IMR-90 (cell line): ENCODE measurements around the gene SVIL. TPM values are rescaled to one million over a fixed set of nuclear protein-coding genes. Genes with fewer than 3 reads are reported as not detected.

Experiments
- ATAC-seq: fragments of 200-7000 bp; cut with Tn5 transposase; 2 replicates; pipeline ENCODE4 v1.9.1; 2020; ENCODE audit warnings: low read depth, mild to moderate bottlenecking, moderate library complexity
- BruUV-seq: library from RNA; stranded (reverse); fragments of 400-500 nt; replicated peaks from 2 replicates; lab custom pipeline; 2021; lab: Mats Ljungman, UMichigan
- CTCF ChIA-PET: fragments of 300-600 bp; formaldehyde crosslinking; extraction: SDS; loops from one replicate; lab custom pipeline; 2021; ENCODE audit warnings: antibody characterized with exemption; lab: Yijun Ruan, JAX
- POLR2A ChIA-PET: fragments of 300-600 bp; sonication (Branson Sonifier 250); formaldehyde crosslinking; loops from one replicate; lab custom pipeline; 2022; ENCODE audit warnings: antibody characterized with exemption; ENCODE audit not compliant: unreplicated experiment; lab: Charles Lee
- DNase-seq: peaks from one replicate; pipeline ENCODE4 v3.0.0; 2013
- H2AFZ ChIP-seq: replicated peaks from 2 replicates; pipeline ENCODE3; 2013; ENCODE audit warnings: low read length, mild to moderate bottlenecking; ENCODE audit not compliant: poor library complexity
- H2AK5ac ChIP-seq: 2 replicates; pipeline ENCODE4 v1.6.1; 2013; ENCODE audit warnings: low read depth, low read length, inconsistent platforms
- H2AK9ac ChIP-seq: replicated peaks from 2 replicates; pipeline ENCODE3; 2013; ENCODE audit warnings: mild to moderate bottlenecking, low read depth, low read length, moderate library complexity; ENCODE audit not compliant: poor library complexity
- H2BK120ac ChIP-seq: 2 replicates; pipeline ENCODE4 v1.6.1; 2013; ENCODE audit warnings: low read depth, low read length, inconsistent platforms
- H2BK15ac ChIP-seq: 3 replicates; pipeline ENCODE4 v1.6.1; 2013; ENCODE audit warnings: low read depth, low read length, inconsistent platforms
- H2BK20ac ChIP-seq: 2 replicates; pipeline ENCODE4 v1.6.1; 2013; ENCODE audit warnings: low read depth, mild to moderate bottlenecking, inconsistent platforms, low read length, moderate library complexity
- H2BK5ac ChIP-seq: 2 replicates; pipeline ENCODE4 v1.6.1; 2013; ENCODE audit warnings: mild to moderate bottlenecking, low read depth, low read length, inconsistent platforms; ENCODE audit not compliant: poor library complexity, severe bottlenecking
- H3K14ac ChIP-seq: replicated peaks from 2 replicates; pipeline ENCODE4 v1.6.1; 2013; ENCODE audit warnings: low read depth, low read length, inconsistent platforms
- H3K18ac ChIP-seq: 2 replicates; pipeline ENCODE4 v1.6.1; 2013; ENCODE audit warnings: low read depth, low read length, control low read depth
- H3K23ac ChIP-seq: 2 replicates; pipeline ENCODE4 v1.6.1; 2013; ENCODE audit warnings: low read depth, low read length, inconsistent platforms
- H3K27ac ChIP-seq: 2 replicates; pipeline ENCODE4 v1.5.1; 2013; ENCODE audit warnings: mild to moderate bottlenecking, control low read depth, low read length; ENCODE audit not compliant: insufficient read depth
- H3K27me3 ChIP-seq: 2 replicates; pipeline ENCODE4 v1.6.1; 2013; ENCODE audit warnings: low read length; ENCODE audit not compliant: control insufficient read depth, insufficient read depth
- H3K36me3 ChIP-seq: 2 replicates; pipeline ENCODE4 v1.6.1; 2013; ENCODE audit warnings: low read length, mixed read lengths; ENCODE audit not compliant: control insufficient read depth, insufficient read depth
- H3K4ac ChIP-seq: 2 replicates; pipeline ENCODE4 v1.6.1; 2013; ENCODE audit warnings: low read depth, low read length, inconsistent platforms
- H3K4me1 ChIP-seq: 2 replicates; pipeline ENCODE4 v1.6.1; 2013; ENCODE audit warnings: low read length, mixed read lengths; ENCODE audit not compliant: control insufficient read depth, insufficient read depth
- H3K4me2 ChIP-seq: 2 replicates; pipeline ENCODE4 v1.6.1; 2013; ENCODE audit warnings: low read depth, mild to moderate bottlenecking, control low read depth, low read length, moderate library complexity
- H3K4me3 ChIP-seq: 2 replicates; pipeline ENCODE4 v1.5.1; 2013; ENCODE audit warnings: low read depth, mild to moderate bottlenecking, control low read depth, low read length, moderate library complexity; ENCODE audit not compliant: insufficient read depth
- H3K56ac ChIP-seq: 2 replicates; pipeline ENCODE4 v1.6.1; 2013; ENCODE audit warnings: low read length, inconsistent platforms; ENCODE audit not compliant: insufficient read depth; ENCODE audit errors: extremely low read depth
- H3K79me1 ChIP-seq, 2 experiments: 2 replicates each; pipeline ENCODE4 v1.6.1; 2013; ENCODE audit warnings: low read length in 2 of 2, inconsistent platforms in 1 of 2, low read depth in 1 of 2
- H3K9ac ChIP-seq: 2 replicates; pipeline ENCODE4 v1.6.1; 2013; ENCODE audit warnings: low read depth, low read length, control low read depth
- H3K9me1 ChIP-seq: 2 replicates; pipeline ENCODE4 v1.6.1; 2013; ENCODE audit warnings: low read length, inconsistent platforms; ENCODE audit not compliant: insufficient read depth
- H3K9me3 ChIP-seq: 2 replicates; pipeline ENCODE4 v1.6.1; 2013; ENCODE audit warnings: low read length; ENCODE audit not compliant: control insufficient read depth, insufficient read depth
- H4K20me1 ChIP-seq: 2 replicates; pipeline ENCODE4 v1.6.1; 2013; ENCODE audit warnings: low read length, inconsistent platforms; ENCODE audit not compliant: insufficient read depth
- H4K5ac ChIP-seq: 2 replicates; pipeline ENCODE4 v1.6.1; 2013; ENCODE audit warnings: mild to moderate bottlenecking, low read depth, low read length, control low read depth
- H4K8ac ChIP-seq, 2 experiments: 2 replicates each; pipeline ENCODE4 v1.6.1; 2013; ENCODE audit warnings: low read depth in 2 of 2, low read length in 2 of 2, control low read depth in 1 of 2, inconsistent platforms in 1 of 2
- H4K91ac ChIP-seq: 2 replicates; pipeline ENCODE4 v1.6.1; 2013; ENCODE audit warnings: low read depth, low read length, inconsistent platforms; ENCODE audit not compliant: insufficient read depth
- BHLHE40 ChIP-seq: fragments of 150-350 bp; IDR thresholded peaks from 2 replicates; pipeline ENCODE4 v1.6.1; 2016; ENCODE audit warnings: mild to moderate bottlenecking, low read depth, low read length
- CEBPB ChIP-seq: IDR thresholded peaks from 2 replicates; pipeline ENCODE4 v1.6.1; 2012; ENCODE audit warnings: low read depth, low read length, improper control_type of control experiment
- CHD1 ChIP-seq: IDR thresholded peaks from 2 replicates; pipeline ENCODE4 v1.6.1; 2012; ENCODE audit warnings: low read depth, low read length, improper control_type of control experiment
- FOS ChIP-seq: fragments of 150-350 bp; IDR thresholded peaks from 2 replicates; pipeline ENCODE4 v1.6.1; 2016; ENCODE audit warnings: low read depth, low read length
- MAFK ChIP-seq: IDR thresholded peaks from 2 replicates; pipeline ENCODE4 v1.6.1; 2012; ENCODE audit warnings: low read depth, low read length, improper control_type of control experiment
- MAZ ChIP-seq: IDR thresholded peaks from 2 replicates; pipeline ENCODE4 v1.6.1; 2012; ENCODE audit warnings: low read depth, mild to moderate bottlenecking, low read length, improper control_type of control experiment, moderate library complexity, borderline replicate concordance
- MXI1 ChIP-seq: IDR thresholded peaks from 2 replicates; pipeline ENCODE4 v1.6.1; 2012; ENCODE audit warnings: low read depth, mild to moderate bottlenecking, low read length, moderate library complexity, borderline replicate concordance
- NFE2L2 ChIP-seq: fragments of 150-350 bp; IDR thresholded peaks from 2 replicates; pipeline ENCODE4 v1.6.1; 2016; ENCODE audit warnings: low read depth, mild to moderate bottlenecking, low read length
- POLR2A ChIP-seq: IDR thresholded peaks from 2 replicates; pipeline ENCODE4 v1.6.1; 2012; ENCODE audit warnings: mild to moderate bottlenecking, low read depth, low read length
- RAD21 ChIP-seq: IDR thresholded peaks from 2 replicates; pipeline ENCODE4 v1.6.1; 2012; ENCODE audit warnings: low read length, improper control_type of control experiment
- RCOR1 ChIP-seq: IDR thresholded peaks from 2 replicates; pipeline ENCODE4 v1.6.1; 2012; ENCODE audit warnings: mild to moderate bottlenecking, low read length, improper control_type of control experiment; ENCODE audit not compliant: insufficient replicate concordance
- RFX5 ChIP-seq: IDR thresholded peaks from 2 replicates; pipeline ENCODE4 v1.8.0; 2012; ENCODE audit warnings: low read depth, mild to moderate bottlenecking, low read length, moderate library complexity
- SMC3 ChIP-seq: fragments of 150-350 bp; IDR thresholded peaks from 2 replicates; pipeline ENCODE4 v1.6.1; 2016; ENCODE audit warnings: low read depth, mild to moderate bottlenecking, antibody characterized with exemption, low read length, moderate library complexity
- WGBS, 2 experiments: methylation state at CpG; one replicate each; pipeline versions ENCODE4 v1.1.5 to v1.1.7; 2013; ENCODE audit warnings: missing lambda C conversion rate in 2 of 2; ENCODE audit not compliant: insufficient read length in 1 of 2; ENCODE audit errors: extremely low coverage in 2 of 2; 5-methylcytosine and 5-hydroxymethylcytosine counted together
- dilution Hi-C: fragments of 300-500 bp; cut with HindIII; formaldehyde crosslinking; loops from one replicate; pipeline ENCODE4 v1.14.3; 2018; ENCODE audit warnings: low sequenced_read_pairs; ENCODE audit not compliant: unreplicated experiment
- in situ Hi-C: fragments of 300-500 bp; cut with MboI; formaldehyde crosslinking; loops from 3 replicates; pipeline ENCODE4 v1.14.3; 2019; ENCODE audit warnings: low sequenced_read_pairs, inconsistent platforms, mixed read lengths
- intact Hi-C: fragments of 100-400 bp; cut with micrococcal nuclease; formaldehyde crosslinking; loops from 2 replicates; pipeline ENCODE4 v1.10.0; 2022
- polyA plus RNA-seq, 3 experiments: library from polyadenylated mRNA; depleted of rRNA; stranded (reverse); fragments of >200 nt; gene quantifications; 2 replicates each; pipeline ENCODE4 v1.2.3, GENCODE V29; 2012; ENCODE audit warnings: low replicate concordance in 1 of 3
- total RNA-seq: library from RNA; depleted of rRNA; stranded (reverse); fragments of >200 nt; gene quantifications from 2 replicates; pipeline ENCODE4 v1.2.3, GENCODE V29; 2012
- TF ChIP-seq, protein P1 (sequence below): conservative IDR thresholded peaks from 2 replicates; pipeline ENCODE4 v1.5.1; 2012; ENCODE audit warnings: mild to moderate bottlenecking, low read depth, low read length, improper control_type of control experiment
- TF ChIP-seq, protein P2 (sequence below): fragments of 150-350 bp; IDR thresholded peaks from 2 replicates; pipeline ENCODE4 v1.6.1; 2017; ENCODE audit warnings: mild to moderate bottlenecking, antibody characterized with exemption, low read length, low read depth
- TF ChIP-seq, protein P3 (sequence below): fragments of 150-350 bp; IDR thresholded peaks from 2 replicates; pipeline ENCODE4 v1.6.1; 2016; ENCODE audit warnings: low read depth, mild to moderate bottlenecking, low read length, moderate library complexity, borderline replicate concordance

The SVIL gene
- total and polyA plus RNA-seq, 2 of the 4 experiments (the other 2 are of a cell fraction) = 11.5 to 11.6 TPM

DNA sequence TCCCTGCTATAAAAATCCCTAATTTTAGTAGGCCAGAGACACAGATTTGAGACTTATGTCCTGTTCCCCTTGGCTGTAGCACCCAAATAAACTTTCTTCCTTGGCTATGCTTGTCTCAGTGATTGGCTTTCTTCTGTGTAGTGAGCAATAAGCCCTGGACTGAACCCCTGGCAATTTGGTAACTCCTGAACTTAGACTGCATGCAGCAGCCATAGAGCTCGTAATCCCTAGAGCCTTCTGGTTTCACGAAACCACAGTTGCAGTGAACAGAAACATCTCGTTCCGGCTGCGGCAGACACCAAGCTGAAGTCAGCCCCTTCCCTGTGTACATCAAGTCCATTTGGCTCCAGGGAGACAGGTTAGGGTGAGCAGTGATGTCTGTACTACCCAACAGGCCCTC lies 173.7 kb downstream of the SVIL start:
- Histone ChIP-seq H4K20me1 (peaks cover 6% of the 10 kb centered on the region; the same call in 1 of the 2 replicates), H2AK5ac (no peak overlapping the region), H2BK5ac (no peak overlapping the region), H3K4ac (no peak overlapping the region), H3K9me3 (peaks cover 2% of the 10 kb centered on the region; the same call in 1 of the 2 replicates), H2BK15ac (no peak overlapping the region), H2AFZ (no peak overlapping the region), H2AK9ac (no peak overlapping the region), H4K8ac (no peak overlapping the region), H3K56ac (no peak overlapping the region), H3K4me3 (no peak overlapping the region), H2BK120ac (no peak overlapping the region), H2BK20ac (no peak overlapping the region), H4K5ac (no peak overlapping the region), H3K79me1 (peaks cover 5 to 53% of the 10 kb centered on the region in 2 experiments; a peak in 3 of 4 replicates), H3K4me1 (peaks cover 4% of the 10 kb centered on the region; the same call in 1 of the 2 replicates), H3K27me3 (no peaks in the 10 kb centered on the region), H3K9ac (no peak overlapping the region), H3K14ac (no peak overlapping the region), H3K27ac (no peak overlapping the region), H3K23ac (no peak overlapping the region), H3K18ac (no peak overlapping the region), H3K4me2 (no peak overlapping the region), H3K36me3 (peaks cover 54% of the 10 kb centered on the region), H3K9me1 (peaks cover 5% of the 10 kb centered on the region; the same call in 1 of the 2 replicates), H4K91ac (no peak overlapping the region)
- no peak for TF ChIP-seq MAZ
- TF ChIP-seq, protein P1, sequence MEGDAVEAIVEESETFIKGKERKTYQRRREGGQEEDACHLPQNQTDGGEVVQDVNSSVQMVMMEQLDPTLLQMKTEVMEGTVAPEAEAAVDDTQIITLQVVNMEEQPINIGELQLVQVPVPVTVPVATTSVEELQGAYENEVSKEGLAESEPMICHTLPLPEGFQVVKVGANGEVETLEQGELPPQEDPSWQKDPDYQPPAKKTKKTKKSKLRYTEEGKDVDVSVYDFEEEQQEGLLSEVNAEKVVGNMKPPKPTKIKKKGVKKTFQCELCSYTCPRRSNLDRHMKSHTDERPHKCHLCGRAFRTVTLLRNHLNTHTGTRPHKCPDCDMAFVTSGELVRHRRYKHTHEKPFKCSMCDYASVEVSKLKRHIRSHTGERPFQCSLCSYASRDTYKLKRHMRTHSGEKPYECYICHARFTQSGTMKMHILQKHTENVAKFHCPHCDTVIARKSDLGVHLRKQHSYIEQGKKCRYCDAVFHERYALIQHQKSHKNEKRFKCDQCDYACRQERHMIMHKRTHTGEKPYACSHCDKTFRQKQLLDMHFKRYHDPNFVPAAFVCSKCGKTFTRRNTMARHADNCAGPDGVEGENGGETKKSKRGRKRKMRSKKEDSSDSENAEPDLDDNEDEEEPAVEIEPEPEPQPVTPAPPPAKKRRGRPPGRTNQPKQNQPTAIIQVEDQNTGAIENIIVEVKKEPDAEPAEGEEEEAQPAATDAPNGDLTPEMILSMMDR = no peak
- TF ChIP-seq, protein P2, sequence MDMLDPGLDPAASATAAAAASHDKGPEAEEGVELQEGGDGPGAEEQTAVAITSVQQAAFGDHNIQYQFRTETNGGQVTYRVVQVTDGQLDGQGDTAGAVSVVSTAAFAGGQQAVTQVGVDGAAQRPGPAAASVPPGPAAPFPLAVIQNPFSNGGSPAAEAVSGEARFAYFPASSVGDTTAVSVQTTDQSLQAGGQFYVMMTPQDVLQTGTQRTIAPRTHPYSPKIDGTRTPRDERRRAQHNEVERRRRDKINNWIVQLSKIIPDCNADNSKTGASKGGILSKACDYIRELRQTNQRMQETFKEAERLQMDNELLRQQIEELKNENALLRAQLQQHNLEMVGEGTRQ = no peak
- TF ChIP-seq BHLHE40 = no peak
- no peak for TF ChIP-seq FOS
- TF ChIP-seq RCOR1 = no peak
- no peak for TF ChIP-seq CEBPB
- no peak for TF ChIP-seq CHD1
- no peak for TF ChIP-seq RFX5
- TF ChIP-seq RAD21 = no peak
- TF ChIP-seq MXI1 = no peak
- TF ChIP-seq NFE2L2 = no peak
- TF ChIP-seq MAFK = no peak
- no peak for TF ChIP-seq SMC3
- TF ChIP-seq, protein P3, sequence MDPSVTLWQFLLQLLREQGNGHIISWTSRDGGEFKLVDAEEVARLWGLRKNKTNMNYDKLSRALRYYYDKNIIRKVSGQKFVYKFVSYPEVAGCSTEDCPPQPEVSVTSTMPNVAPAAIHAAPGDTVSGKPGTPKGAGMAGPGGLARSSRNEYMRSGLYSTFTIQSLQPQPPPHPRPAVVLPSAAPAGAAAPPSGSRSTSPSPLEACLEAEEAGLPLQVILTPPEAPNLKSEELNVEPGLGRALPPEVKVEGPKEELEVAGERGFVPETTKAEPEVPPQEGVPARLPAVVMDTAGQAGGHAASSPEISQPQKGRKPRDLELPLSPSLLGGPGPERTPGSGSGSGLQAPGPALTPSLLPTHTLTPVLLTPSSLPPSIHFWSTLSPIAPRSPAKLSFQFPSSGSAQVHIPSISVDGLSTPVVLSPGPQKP = no peak
- TF ChIP-seq POLR2A = no peak
- intact Hi-C loops (no loop called here), dilution Hi-C loops (no loop called here), in situ Hi-C loops (no loop called here)
- ChIA-PET CTCF (no interaction called here), POLR2A (no interaction called here)
- BruUV-seq = no TSS peak
- DNase-seq (no peak), ATAC-seq (no peak)
- 50% methylated on average over 2 of the region's 5 CpGs; no CpG with 5 or more reads in 1 of the 2 experiments for WGBS, 2 experiments
